T-helper 1 cell treated with Interleukin-12 subunit alpha and Interleukin-12 subunit beta and Interleukin-4 antibody, amounts not matched to agents 30 ng/mL and 1 ng/mL, for 36 hours (primary cell): ENCODE data around the gene AMOTL2. TPM values are rescaled to one million over a fixed set of nuclear protein-coding genes. Genes with fewer than 3 reads are reported as not detected.

ENCODE experiments used
- intact Hi-C: fragments of 100-400 bp; cut with micrococcal nuclease; formaldehyde crosslinking; loops from one replicate; pipeline ENCODE4 v1.15.1; 2024
- total RNA-seq: library from RNA; stranded (reverse); gene quantifications from 2 replicates; pipeline ENCODE4 v1.2.3, GENCODE V29; 2022

Gene AMOTL2
- total RNA-seq, 1 donor from 2014 or later, result not detected

- intact Hi-C loops, result no loop called here
Observed at GRCh38 chr3:134336587-134336986, 37.7 kb downstream of the AMOTL2 start.

- intact Hi-C loops, result no loop called here
Observed at GRCh38 chr3:134334901-134335280, 39.4 kb downstream of the AMOTL2 start.

GRCh38 chr3:134334231-134334900, 39.9 kb downstream of the AMOTL2 start:
- intact Hi-C loops, result no loop called here

- intact Hi-C loops, result no loop called here
Observed at GRCh38 chr3:134333522-134334181, 40.6 kb downstream of the AMOTL2 start.

GRCh38 chr3:134332344-134332743, 41.9 kb downstream of the AMOTL2 start:
- intact Hi-C loops, result no loop called here

- intact Hi-C loops, result no loop called here
Observed at GRCh38 chr3:134331811-134332199, 42.4 kb downstream of the AMOTL2 start.

GRCh38 chr3:134330883-134331810, 43.1 kb downstream of the AMOTL2 start:
- intact Hi-C loops, result no loop called here

- intact Hi-C loops, result no loop called here
Observed at GRCh38 chr3:134328846-134329245, 45.4 kb downstream of the AMOTL2 start.

- intact Hi-C loops, result no loop called here
Observed at GRCh38 chr3:134328147-134328591, 46.1 kb downstream of the AMOTL2 start.

- intact Hi-C loops, result no loop called here
Observed at GRCh38 chr3:134327594-134327975, 46.7 kb downstream of the AMOTL2 start.

GRCh38 chr3:134326760-134327593, 47.3 kb downstream of the AMOTL2 start:
- intact Hi-C loops, result no loop called here

- intact Hi-C loops, result no loop called here
Observed at GRCh38 chr3:134326126-134326525, 48.1 kb downstream of the AMOTL2 start.

GRCh38 chr3:134325706-134326105, 48.5 kb downstream of the AMOTL2 start:
- intact Hi-C loops, result no loop called here

- intact Hi-C loops, result no loop called here
Observed at GRCh38 chr3:134325061-134325705, 49.1 kb downstream of the AMOTL2 start.

- intact Hi-C loops, result no loop called here
Observed at GRCh38 chr3:134323966-134324962, 50.0 kb downstream of the AMOTL2 start.

GRCh38 chr3:134322286-134322685, 52.0 kb downstream of the AMOTL2 start:
- intact Hi-C loops, result no loop called here

GRCh38 chr3:134320749-134321148, 53.5 kb downstream of the AMOTL2 start:
- intact Hi-C loops, result no loop called here

- intact Hi-C loops, result no loop called here
Observed at GRCh38 chr3:134319931-134320330, 54.3 kb downstream of the AMOTL2 start.

- intact Hi-C loops, result no loop called here
Observed at GRCh38 chr3:134318166-134318565, 56.1 kb downstream of the AMOTL2 start.
